ENCODE results near the gene NCR2. TPM values are rescaled to one million over a fixed set of nuclear protein-coding genes. Genes with fewer than 3 reads are reported as not detected.

NCR2 gene
- total and polyA plus RNA-seq, 2 donors (not counting 1 experiment from before 2014, with no cell fraction given) = not detected

- H3K27ac Mint-ChIP-seq = no peak overlapping the region
- Histone ChIP-seq H3K36me3 (replicated peaks in 1 of 2; ENCODE audit: control extremely low read depth in 1 of 2, control insufficient read depth in 1 of 2, extremely low read depth in 1 of 2, insufficient read depth in 2 of 2, low read length in 1 of 2) (no peaks in the 10 kb centered on the region), H4K20me1 (ENCODE audit: control insufficient read depth, insufficient read depth, low read length, poor library complexity, severe bottlenecking) (no peaks in the 10 kb centered on the region), H3K9ac (ENCODE audit: low read length) (no peak overlapping the region), H2AFZ (ENCODE audit: insufficient read depth, low read depth, low read length, poor library complexity, severe bottlenecking) (no peak overlapping the region), H3K4me1 (ENCODE audit: control insufficient read depth in 2 of 2, insufficient read depth in 2 of 2, low read length in 2 of 2) (no peaks in the 10 kb centered on the region), H3K9me3 (ENCODE audit: control extremely low read depth in 1 of 3, control insufficient read depth in 2 of 3, insufficient read depth in 1 of 3, low read length in 2 of 3) (peaks cover 0 to 4% (median 4%) of the 10 kb centered on the region in 3 donors), H3K27ac (ENCODE audit: low read length in 2 of 2) (no peak overlapping the region), H3K4me2 (replicated peaks; ENCODE audit: low read depth, low read length, poor library complexity, severe bottlenecking) (no peak overlapping the region), H3K79me2 (ENCODE audit: control insufficient read depth, insufficient read depth, low read length) (no peaks in the 10 kb centered on the region), H3K27me3 (replicated peaks in 1 of 4; ENCODE audit: control extremely low read depth in 1 of 4, control insufficient read depth in 3 of 4, insufficient read depth in 4 of 4, low read length in 3 of 4) (peaks cover 0 to 27% (median 7%) of the 10 kb centered on the region in 4 experiments), H3K4me3 (ENCODE audit: control extremely low read depth in 1 of 5, extremely low read depth in 1 of 5, insufficient read depth in 1 of 5, low read depth in 2 of 5, low read length in 4 of 5) (no peak overlapping the region)
- H3K4me3 Mint-ChIP-seq = no peak overlapping the region
- CTCF ChIA-PET = no interaction called here
- H3K9me3 Mint-ChIP-seq (ENCODE audit: insufficient read depth) = no peaks in the 10 kb centered on the region
- ATAC-seq (ENCODE audit: low read depth) (no peak), DNase-seq (no peak)
- 81% methylated on average over 3 of the region's 3 CpGs for WGBS (ENCODE audit: insufficient coverage)
- intact Hi-C loops (cut with micrococcal nuclease) = no loop called here
- TF ChIP-seq CTCF (IDR thresholded peaks at IDR 0.05) (no peak), EZH2 (IDR thresholded peaks at IDR 0.05; ENCODE audit: borderline replicate concordance, insufficient read depth, low read depth, low read length, poor library complexity, severe bottlenecking) (no peak)
- H3K27me3 Mint-ChIP-seq = peaks cover 37% of the 10 kb centered on the region
- POLR2A ChIA-PET = no interaction called here
- H3K4me1 Mint-ChIP-seq = no peaks in the 10 kb centered on the region
Observed at GRCh38 chr6:41353333-41353732, 17.9 kb downstream of the NCR2 start.

- Histone ChIP-seq H2AFZ (ENCODE audit: insufficient read depth, low read depth, low read length, poor library complexity, severe bottlenecking) (no peak overlapping the region), H3K4me1 (ENCODE audit: control insufficient read depth in 2 of 2, insufficient read depth in 2 of 2, low read length in 2 of 2) (no peaks in the 10 kb centered on the region), H3K36me3 (replicated peaks in 1 of 2; ENCODE audit: control extremely low read depth in 1 of 2, control insufficient read depth in 1 of 2, extremely low read depth in 1 of 2, insufficient read depth in 2 of 2, low read length in 1 of 2) (no peaks in the 10 kb centered on the region), H3K79me2 (ENCODE audit: control insufficient read depth, insufficient read depth, low read length) (no peaks in the 10 kb centered on the region), H3K9me3 (ENCODE audit: control extremely low read depth in 1 of 3, control insufficient read depth in 2 of 3, insufficient read depth in 1 of 3, low read length in 2 of 3) (peaks cover 0 to 22% (median 19%) of the 10 kb centered on the region in 3 donors), H3K27me3 (replicated peaks in 1 of 4; ENCODE audit: control extremely low read depth in 1 of 4, control insufficient read depth in 3 of 4, insufficient read depth in 4 of 4, low read length in 3 of 4) (peaks cover 0 to 25% (median 3%) of the 10 kb centered on the region in 4 experiments), H3K4me3 (ENCODE audit: control extremely low read depth in 1 of 5, extremely low read depth in 1 of 5, insufficient read depth in 1 of 5, low read depth in 2 of 5, low read length in 4 of 5) (no peak overlapping the region), H3K27ac (ENCODE audit: low read length in 2 of 2) (no peak overlapping the region), H3K4me2 (replicated peaks; ENCODE audit: low read depth, low read length, poor library complexity, severe bottlenecking) (no peak overlapping the region), H4K20me1 (ENCODE audit: control insufficient read depth, insufficient read depth, low read length, poor library complexity, severe bottlenecking) (no peaks in the 10 kb centered on the region), H3K9ac (ENCODE audit: low read length) (no peak overlapping the region)
- peaks cover 33% of the 10 kb centered on the region for H3K27me3 Mint-ChIP-seq
- intact Hi-C loops (cut with micrococcal nuclease) = no loop called here
- ATAC-seq (ENCODE audit: low read depth) = no peak
- POLR2A ChIA-PET = no interaction called here
- TF ChIP-seq CTCF (IDR thresholded peaks at IDR 0.05) (no peak), EZH2 (IDR thresholded peaks at IDR 0.05; ENCODE audit: borderline replicate concordance, insufficient read depth, low read depth, low read length, poor library complexity, severe bottlenecking) (no peak)
- H3K9me3 Mint-ChIP-seq (ENCODE audit: insufficient read depth) = peaks cover 4% of the 10 kb centered on the region
- H3K27ac Mint-ChIP-seq = no peak overlapping the region
- WGBS (ENCODE audit: insufficient coverage) = 75% methylated on average over 1 of the region's 4 CpGs
- CTCF ChIA-PET = no interaction called here
- no peak overlapping the region for H3K4me3 Mint-ChIP-seq
- DNase-seq = no peak
- H3K4me1 Mint-ChIP-seq = no peaks in the 10 kb centered on the region
Observed at GRCh38 chr6:41355952-41356351, 20.5 kb downstream of the NCR2 start.

Measured in B cell (primary cell).